Measurements from ENCODE around the gene C10orf67. TPM values are rescaled to one million over a fixed set of nuclear protein-coding genes. Genes with fewer than 3 reads are reported as not detected.

Gene C10orf67
- total RNA-seq, 1 experiment from 2014 or later = not detected

- peaks cover 0 to 3% of the 10 kb centered on the region in 2 experiments; a peak in 2 of 5 replicates for H3K9me3 Mint-ChIP-seq
Observed at GRCh38 chr10:23173214-23174073, 171.2 kb downstream of the C10orf67 start.

More at GRCh38 chr10:23173214-23174073, 171.2 kb downstream of the C10orf67 start:
- Histone ChIP-seq H4K8ac (replicated peaks; ENCODE audit: insufficient read length, low read depth, low read length) (no peak overlapping the region), H3K9ac (ENCODE audit: extremely low read depth, insufficient read length, low read length) (no peak overlapping the region), H3K56ac (ENCODE audit: insufficient read length, low read depth, low read length) (no peak overlapping the region), H2BK20ac (ENCODE audit: low read depth, low read length, poor library complexity, severe bottlenecking) (no peak overlapping the region), H3K27me3 (ENCODE audit: insufficient read depth, low read length) (peaks cover 91% of the 10 kb centered on the region), H3K4me2 (ENCODE audit: insufficient read depth, insufficient read length, low read length) (peak overlapping the region; percentile 36), H3K9me3 (ENCODE audit: control insufficient read depth, low read depth, low read length) (no peaks in the 10 kb centered on the region), H3K23me2 (ENCODE audit: insufficient read length, low read depth, low read length, poor library complexity, severe bottlenecking) (peaks cover 8% of the 10 kb centered on the region), H2BK120ac (ENCODE audit: low read depth, low read length, poor library complexity, severe bottlenecking) (no peak overlapping the region), H4K91ac (ENCODE audit: insufficient read length, low read depth, low read length) (no peak overlapping the region), H2BK15ac (ENCODE audit: low read depth, low read length) (no peak overlapping the region), H2BK5ac (ENCODE audit: insufficient read length, low read length) (no peak overlapping the region), H4K5ac (ENCODE audit: insufficient read length, low read depth, low read length) (no peak overlapping the region), H3K18ac (ENCODE audit: insufficient read length, low read depth, low read length) (no peak overlapping the region), H2AK5ac (ENCODE audit: insufficient read length, low read length) (no peak overlapping the region), H3K79me1 (ENCODE audit: insufficient read depth, low read depth, low read length, poor library complexity, severe bottlenecking) (no peaks in the 10 kb centered on the region), H3K14ac (ENCODE audit: insufficient read depth, low read length) (no peak overlapping the region), H3K23ac (ENCODE audit: insufficient read length, low read depth, low read length) (no peak overlapping the region), H3K4me1 (ENCODE audit: insufficient read depth, low read length) (no peaks in the 10 kb centered on the region), H4K20me1 (ENCODE audit: control insufficient read depth, insufficient read depth, insufficient read length) (no peaks in the 10 kb centered on the region), H2BK12ac (ENCODE audit: insufficient read length, low read depth, low read length) (no peak overlapping the region), H3T11ph (ENCODE audit: low read length) (no peak overlapping the region), H2AFZ (ENCODE audit: low read length) (no peak overlapping the region), H3K79me2 (ENCODE audit: insufficient read depth, low read length) (no peaks in the 10 kb centered on the region), H3K27ac (ENCODE audit: insufficient read length, low read depth, low read length) (no peak overlapping the region), H3K4ac (ENCODE audit: low read depth, low read length) (no peak overlapping the region)
- Mint-ChIP-seq H3K27me3 (ENCODE audit: low read depth) (peaks cover 97% of the 10 kb centered on the region), H3K4me1 (peaks cover 5 to 15% of the 10 kb centered on the region in 2 experiments), H3K36me3 (ENCODE audit: insufficient read depth in 1 of 3, low read depth in 3 of 3) (no peaks in the 10 kb centered on the region), H3K4me3 (peak overlapping the region; percentile 54 to 75), H3K27ac (no peak overlapping the region)
- no CpG with 5 or more reads among the region's 82 CpGs for WGBS (ENCODE audit: extremely low coverage, insufficient read length, low lambda C conversion rate)
- DNase-seq = peak; percentile 74
- TF ChIP-seq CTCF (conservative IDR thresholded peaks at IDR 0.05) = peak; percentile 25; the same call in 2 of the 3 replicates

All from H9 (cell line).